GM21786 (cell line): ENCODE results near the gene SETBP1.

Experiments
- ATAC-seq: cut with Tn5 transposase; IDR thresholded peaks from one replicate; pipeline ENCODE4 v1.9.1; 2021; ENCODE audit not compliant: unreplicated experiment

Gene SETBP1

DNA sequence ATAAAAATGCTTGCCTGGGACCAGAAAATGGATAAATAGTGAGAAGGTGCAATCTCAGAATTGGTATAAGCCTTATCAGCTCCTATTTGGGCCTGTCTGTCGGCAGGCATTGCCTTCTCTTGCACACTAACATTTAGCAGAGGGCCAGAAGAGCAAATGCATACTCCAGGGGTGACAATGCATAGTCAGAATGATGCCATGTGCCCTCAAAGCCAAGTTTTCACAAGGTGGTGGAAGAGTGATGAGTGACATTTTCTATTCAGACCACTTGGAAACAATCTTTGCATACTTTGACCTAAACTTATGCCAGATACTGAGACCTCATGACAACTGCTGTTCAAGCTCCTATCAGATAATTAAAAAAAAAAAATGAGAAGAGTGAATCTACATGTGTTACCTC lies 276.3 kb downstream of the SETBP1 start:
- ATAC-seq = no peak

DNA sequence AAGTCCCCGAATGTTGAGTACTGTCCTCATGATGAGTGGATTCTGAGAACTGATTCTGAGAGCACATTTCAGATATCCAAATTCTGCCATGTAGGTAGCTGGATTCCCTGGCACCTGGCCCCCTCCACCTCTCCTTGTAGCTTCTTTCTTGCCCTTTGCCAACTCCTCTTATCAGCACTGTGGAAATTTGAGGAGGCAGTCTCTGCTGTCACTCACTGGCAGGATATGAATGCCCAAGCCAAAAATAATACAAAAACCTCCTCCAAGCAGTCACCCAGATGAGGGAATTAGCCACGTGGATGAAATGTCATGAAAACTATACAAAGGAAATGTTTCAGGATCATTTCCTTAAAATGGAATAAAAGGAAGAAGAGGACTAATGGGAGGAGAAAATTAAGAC lies 276.8 kb downstream of the SETBP1 start:
- ATAC-seq = no peak

DNA sequence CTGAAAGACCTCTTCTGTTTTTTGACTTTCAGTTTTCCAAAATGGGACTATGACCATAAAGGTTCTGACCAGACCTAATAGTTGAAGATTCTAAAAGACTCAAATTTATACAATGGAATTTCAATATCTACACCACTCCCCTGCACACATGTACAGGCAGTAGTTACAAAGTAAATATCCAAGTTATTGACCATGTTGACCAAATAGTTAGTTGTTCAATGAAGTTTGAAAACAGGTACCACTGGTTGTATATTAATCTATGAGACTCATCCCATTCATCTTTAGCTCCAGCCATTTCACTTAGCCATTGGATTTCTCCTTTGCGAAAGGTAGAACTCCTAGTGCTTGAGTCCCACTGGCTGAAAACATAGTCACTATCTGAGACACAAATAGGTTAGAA lies 277.4 kb downstream of the SETBP1 start:
- no peak for ATAC-seq

GRCh38 chr18:44958455-44958854 lies 277.8 kb downstream of the SETBP1 start:
- no peak for ATAC-seq

DNA sequence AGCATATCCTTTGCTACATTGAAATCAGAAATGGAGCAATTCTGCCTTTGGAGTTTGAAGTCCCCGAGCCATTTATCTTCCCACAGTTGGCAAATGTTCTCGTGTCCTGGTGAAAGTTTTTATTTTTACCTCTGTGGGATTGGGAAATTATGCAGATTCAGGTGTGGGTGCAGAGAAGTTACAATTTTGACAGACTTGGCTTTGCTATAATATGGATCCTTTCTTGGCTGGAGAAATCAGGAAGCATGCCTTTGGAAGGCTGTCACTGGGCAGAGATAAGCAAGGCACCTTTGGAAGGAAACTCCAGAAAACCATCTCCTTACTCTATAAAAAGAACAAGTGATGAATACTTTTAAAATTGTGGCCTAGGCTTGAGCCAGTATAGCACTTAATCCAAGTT lies 278.3 kb downstream of the SETBP1 start:
- no peak for ATAC-seq

DNA sequence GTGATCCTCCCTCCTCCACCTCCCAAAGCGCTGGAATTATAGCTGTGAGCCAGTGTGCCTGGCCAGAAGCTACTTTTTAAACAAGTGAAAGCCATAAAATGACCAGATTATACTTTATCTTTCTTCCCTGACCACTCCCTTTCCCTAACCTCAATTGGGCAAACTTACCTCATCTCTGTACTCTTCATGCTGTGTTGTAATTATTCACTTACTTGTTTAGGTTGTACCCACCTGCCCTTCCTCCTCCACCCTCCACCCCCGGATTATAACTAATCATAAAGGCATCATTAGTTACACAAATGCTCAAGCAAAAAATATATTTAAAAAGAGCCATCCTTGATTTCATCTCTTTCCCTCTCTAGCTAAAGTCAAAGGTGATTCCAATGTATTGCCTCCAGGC lies 279.9 kb downstream of the SETBP1 start:
- no peak for ATAC-seq

DNA sequence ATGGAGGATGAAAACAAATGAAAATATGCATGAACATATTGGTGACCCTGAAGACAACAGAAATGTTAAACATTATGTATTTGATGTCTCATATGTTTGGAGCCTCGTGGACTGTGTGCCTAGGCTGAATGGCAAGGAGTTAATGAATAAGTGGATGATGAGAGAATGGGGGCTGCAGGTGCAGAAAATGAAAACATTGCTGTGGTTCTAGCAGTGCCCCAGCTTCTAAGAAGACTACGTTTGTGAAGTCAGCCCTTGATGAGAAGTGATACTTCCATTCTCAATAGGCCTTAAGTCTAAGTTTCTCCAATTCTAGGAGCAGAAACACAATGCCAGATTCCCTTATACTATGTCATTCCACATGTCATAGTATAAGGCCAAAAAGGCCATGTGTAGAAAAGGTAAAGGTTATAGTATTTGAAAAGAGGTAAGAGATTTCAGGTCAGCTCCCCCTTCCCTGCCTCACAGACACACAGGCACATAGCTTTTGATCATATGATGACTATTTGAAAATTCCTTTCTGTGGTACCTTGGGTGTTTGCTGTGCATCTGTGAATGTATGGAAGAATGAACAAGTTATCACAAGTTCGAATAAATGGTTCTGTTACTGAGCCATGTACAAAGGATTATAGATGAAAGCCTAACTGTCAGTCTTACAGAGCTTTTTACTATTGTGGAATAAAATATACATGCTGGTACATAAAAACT lies 280.8 kb downstream of the SETBP1 start:
- ATAC-seq = peak; percentile 42

DNA sequence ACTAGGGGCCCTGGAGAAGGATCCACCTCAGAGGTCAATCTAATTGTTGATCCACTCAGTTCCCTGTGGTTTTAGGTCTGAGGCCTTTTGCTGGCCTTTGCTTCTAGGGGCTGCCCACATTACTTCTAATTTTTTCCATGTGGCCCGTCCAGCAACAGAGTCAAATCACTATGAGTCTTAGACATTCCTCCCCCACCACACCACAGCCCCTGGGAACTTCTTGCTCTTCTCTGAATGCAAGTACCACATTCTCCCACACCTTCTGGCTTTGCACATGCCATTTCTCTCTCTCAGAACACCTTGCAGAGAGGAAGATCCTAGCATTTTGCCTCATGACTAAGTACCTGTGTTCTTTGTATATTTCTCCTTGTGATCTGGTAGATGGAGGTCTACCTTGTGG lies 286.9 kb downstream of the SETBP1 start:
- ATAC-seq = no peak

DNA sequence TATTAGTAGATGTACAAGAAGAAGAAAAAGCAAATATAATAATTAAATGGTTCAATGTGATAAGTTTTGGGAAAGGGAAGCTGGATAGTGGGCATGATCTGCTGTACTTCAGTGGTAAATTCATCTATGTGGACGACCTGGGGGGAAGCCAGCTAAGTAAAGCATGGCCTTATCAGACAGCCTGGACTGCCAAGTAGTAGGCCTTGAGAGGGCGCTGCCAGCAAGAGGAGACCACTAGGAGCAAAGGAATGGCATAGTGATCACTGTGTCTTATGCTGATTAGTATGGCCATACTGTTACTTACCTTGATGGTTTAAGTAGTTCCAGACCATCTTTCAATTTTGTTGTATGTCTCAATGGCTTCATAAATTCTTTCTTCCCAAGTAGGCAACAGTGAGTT lies 287.6 kb downstream of the SETBP1 start:
- no peak for ATAC-seq

DNA sequence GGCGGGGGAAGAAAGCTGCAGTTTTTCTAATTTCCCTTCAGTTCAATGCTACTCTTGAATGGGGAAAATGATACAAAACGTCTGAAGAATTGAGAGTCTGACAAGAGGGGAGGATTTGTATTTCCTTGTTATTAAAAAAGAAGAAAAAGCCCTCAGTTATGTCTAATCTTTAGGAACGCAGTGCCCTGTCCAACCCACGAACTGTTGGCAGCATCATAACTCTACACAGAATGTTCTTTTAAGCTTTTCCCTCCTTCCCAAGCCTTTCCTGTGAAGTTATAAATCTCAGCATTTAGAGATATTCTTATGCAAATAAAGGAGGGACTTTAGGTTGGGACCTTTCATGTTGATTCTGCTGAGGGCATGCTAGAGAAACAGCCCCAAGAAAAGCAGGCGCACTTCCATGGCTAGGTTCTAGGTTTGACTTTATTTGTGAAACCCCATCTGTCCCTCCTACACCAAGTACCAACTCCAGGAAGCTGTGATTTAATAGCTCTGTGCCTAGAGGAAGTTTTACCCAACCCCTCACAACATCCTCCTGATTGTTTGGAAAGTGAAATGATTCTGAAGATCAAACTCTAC lies 288.6 kb downstream of the SETBP1 start:
- ATAC-seq = no peak

GRCh38 chr18:44973282-44973681 lies 292.6 kb downstream of the SETBP1 start:
- no peak for ATAC-seq

DNA sequence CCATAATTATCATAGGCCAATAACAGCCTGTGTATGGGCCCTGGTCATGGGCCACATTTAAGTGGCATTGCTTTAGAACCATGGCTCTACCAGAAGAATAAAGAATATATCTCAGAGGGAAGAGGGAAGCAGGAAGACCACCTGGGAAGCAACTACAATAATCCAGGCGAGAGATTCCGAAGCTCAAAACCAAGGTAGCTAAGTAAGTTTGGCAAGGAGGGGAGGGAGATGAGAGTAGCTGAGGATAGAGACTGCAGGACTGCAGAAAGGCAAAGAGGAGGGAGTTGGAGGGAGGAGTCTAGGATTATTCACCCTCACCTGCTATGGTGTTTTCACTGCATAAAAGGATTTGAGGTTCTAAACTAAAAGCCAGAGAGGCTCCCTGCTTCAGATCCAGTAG lies 293.5 kb downstream of the SETBP1 start:
- ATAC-seq = no peak

DNA sequence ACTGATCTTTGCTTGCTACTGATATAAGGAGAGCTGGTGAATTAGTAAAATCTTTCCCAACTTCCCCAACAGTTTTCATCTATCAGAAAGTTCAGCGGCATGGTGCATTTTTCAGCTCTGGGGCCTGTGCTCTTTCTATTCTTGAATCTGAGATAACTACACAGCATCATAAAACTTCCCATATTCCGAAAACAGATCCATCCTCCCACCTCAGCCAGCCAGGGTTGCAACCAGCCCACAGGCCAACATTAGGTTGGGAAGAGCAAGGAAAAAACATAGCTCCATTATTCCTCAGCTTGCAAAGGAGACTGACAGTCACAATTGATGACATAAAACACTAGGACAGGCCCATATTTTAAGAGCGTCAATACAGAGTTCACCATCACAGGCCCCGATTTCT lies 297.2 kb downstream of the SETBP1 start:
- ATAC-seq = no peak

GRCh38 chr18:44979748-44980147 lies 299.1 kb downstream of the SETBP1 start:
- no peak for ATAC-seq

- ATAC-seq = no peak
Measured at GRCh38 chr18:44981121-44981520, 300.4 kb downstream of the SETBP1 start.

DNA sequence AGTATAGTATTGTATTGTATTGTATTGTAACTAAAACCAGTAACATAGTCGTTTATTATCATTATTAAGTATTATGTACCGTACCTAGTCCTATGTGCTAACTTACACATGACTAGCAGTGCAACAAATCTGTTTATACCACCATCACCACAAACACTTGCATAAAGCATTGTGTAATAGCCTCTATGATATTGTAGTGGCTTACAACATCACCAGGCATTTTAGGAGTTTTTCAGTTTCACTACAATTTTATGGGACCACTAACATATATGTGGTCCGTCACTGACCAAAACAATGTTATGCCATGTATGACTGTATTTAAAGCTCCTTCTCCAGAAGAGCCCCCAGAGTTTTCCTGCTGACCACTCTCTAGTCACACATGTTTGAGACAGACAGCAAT lies 306.2 kb downstream of the SETBP1 start:
- no peak for ATAC-seq

GRCh38 chr18:44987371-44987770 lies 306.7 kb downstream of the SETBP1 start:
- ATAC-seq = no peak

DNA sequence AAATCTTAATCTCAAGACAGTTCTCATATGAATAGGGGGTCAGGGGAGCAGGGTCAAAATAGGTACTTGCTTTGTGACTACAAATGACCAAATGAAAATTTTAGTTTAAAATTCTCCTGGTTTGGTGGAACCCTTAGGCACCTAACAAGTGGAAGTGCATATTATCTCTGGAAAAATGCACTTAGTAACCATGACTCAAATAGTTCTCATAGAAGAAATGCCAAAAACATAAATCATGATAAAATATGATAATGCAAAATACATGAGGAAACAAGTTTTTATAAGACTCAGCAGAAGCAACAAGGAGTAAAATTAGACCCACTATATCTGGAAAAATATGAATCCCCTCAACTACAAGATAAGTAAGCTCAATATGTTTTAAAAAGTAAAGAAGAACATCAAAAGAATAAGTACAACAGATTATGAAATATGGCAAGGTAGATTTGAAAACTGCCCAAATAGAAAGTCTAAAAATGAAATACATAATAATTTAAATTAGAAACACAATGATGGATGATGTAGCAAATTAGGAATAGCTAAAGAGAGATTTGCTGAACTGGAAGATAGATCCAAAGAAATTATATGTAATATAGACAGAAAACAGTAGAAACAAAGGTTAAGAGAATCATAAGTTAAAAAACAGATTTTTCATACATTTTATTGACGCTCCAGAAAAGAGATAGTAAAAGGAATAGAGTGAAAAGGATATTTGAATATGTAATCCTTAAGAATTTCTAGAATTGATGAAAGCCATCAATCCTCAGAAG lies 308.3 kb downstream of the SETBP1 start:
- ATAC-seq = no peak

GRCh38 chr18:44996261-44996660 lies 315.6 kb downstream of the SETBP1 start:
- ATAC-seq = peak; percentile 69

DNA sequence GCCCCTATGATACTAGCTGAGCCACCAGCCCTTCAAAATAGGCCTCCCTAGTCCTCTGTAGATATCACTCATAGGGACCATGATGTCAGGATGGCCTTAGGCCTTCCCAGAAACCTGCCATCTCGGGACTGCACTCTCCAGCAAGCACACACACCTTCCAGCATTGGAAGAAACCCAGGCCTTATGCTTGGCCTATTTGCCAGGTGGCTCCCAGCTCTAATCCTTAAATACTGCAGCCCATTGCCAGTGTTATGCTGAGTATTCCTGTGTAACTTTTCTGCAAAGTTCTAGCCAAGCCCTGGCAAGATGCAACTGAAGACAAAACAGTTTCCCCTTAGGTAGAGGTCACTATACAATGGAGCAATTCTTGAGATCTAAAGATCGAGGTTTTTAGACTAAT lies 316.5 kb downstream of the SETBP1 start:
- ATAC-seq = no peak

GRCh38 chr18:44998360-44998759 lies 317.7 kb downstream of the SETBP1 start:
- ATAC-seq = no peak

DNA sequence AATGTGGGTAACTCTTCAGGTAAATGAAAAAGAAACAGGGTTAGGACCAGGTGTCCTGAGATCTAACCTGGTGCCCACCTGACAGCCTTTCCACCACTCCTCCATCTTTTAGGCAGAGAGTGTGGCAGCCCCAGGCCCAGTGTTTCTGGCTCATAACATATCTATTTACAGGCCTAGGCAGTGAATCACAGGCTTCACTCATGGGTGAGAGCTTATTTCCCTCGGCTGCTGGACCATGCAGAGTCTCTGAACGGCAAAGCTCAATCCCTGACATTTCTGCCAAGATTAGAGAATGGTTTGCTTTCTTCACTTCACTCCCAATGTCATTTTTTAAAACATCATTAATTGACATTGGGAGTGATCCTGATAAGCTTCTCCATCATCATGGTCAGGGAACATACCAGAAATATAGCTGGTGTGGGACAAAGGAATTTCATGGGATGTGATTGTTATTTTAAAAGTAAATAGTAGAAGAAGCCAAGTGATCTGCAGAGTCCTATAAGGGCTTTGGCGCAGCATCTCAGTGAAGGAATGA lies 323.9 kb downstream of the SETBP1 start:
- no peak for ATAC-seq
